ENCODE data around the gene SYTL3. TPM values are rescaled to one million over a fixed set of nuclear protein-coding genes. Genes with fewer than 3 reads are reported as not detected.

SYTL3 gene
- total and polyA plus RNA-seq, 2 of the 8 experiments (the other 6 are each of a cell fraction or from before 2014, with no cell fraction given): 0.27 to 0.99 TPM

DNA sequence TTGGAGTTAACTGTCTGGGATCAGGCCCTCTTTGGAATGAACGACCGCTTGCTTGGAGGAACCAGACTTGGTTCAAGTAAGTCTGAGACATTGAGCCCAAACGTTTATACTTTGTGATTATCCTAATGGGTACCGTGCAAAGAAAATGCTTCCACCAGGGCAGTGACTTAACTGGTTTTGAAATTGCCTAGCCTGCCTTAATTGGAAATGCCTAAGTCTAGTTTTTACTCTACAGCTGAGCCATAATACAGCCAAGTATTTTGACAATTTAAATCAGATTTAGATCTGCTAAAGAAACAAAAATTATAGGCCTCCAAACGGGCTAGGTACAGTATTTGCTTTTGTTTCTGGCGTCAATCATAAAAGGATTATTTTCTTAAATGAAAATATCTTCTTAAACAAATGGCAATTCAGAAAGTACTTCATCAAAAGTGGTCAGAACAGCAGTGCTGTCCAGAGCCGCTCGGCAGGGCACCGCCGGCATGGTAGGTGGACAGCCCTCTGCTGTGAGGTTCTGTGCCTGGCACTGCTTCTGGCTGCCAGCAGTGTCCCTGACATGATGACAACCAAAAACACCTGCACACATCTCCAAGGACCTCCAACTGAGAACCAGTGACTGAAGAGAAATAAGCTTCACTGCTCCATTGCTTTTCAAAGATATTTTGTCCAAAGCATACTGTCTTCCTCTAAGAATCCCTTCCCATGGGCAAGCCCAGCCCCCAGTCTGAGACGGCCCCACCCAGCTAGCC is 113.8 kb downstream of the SYTL3 start:
- H2BK15ac ChIP-seq (ENCODE audit: low read length): no peak overlapping the region
- H3K9me3 ChIP-seq (ENCODE audit: insufficient read depth in 2 of 2, low read depth in 1 of 2, low read length in 1 of 2): no peaks in the 10 kb centered on the region
- H4K91ac ChIP-seq (replicated peaks; ENCODE audit: insufficient read length, low read length): no peak overlapping the region
- no peak overlapping the region for H4K8ac ChIP-seq (ENCODE audit: extremely low read depth, insufficient read depth, low read length)
- 89% methylated on average over 11 of the region's 11 CpGs; no CpG with 5 or more reads in 1 of the 2 experiments for WGBS, 2 experiments (ENCODE audit: extremely low coverage in 1 of 2, insufficient coverage in 1 of 2, insufficient read length in 1 of 2, insufficient replicate concordance in 2 of 2, low coverage in 1 of 2, low lambda C conversion rate in 2 of 2, missing lambda C conversion rate in 1 of 2)
- H2BK5ac ChIP-seq (ENCODE audit: low read depth, low read length): no peak overlapping the region
- no peak overlapping the region for H4K5ac ChIP-seq (ENCODE audit: insufficient read length, low read depth, low read length)
- no peak overlapping the region for H2BK12ac ChIP-seq (ENCODE audit: low read depth, low read length)
- no peak overlapping the region for H3K23ac ChIP-seq (ENCODE audit: insufficient read length)
- peaks cover 21 to 42% (median 30%) of the 10 kb centered on the region in 4 experiments for H3K36me3 ChIP-seq (ENCODE audit: control insufficient read depth in 2 of 4, insufficient read depth in 4 of 4, low read length in 3 of 4)
- no peak overlapping the region for H3K4ac ChIP-seq (replicated peaks; ENCODE audit: insufficient read length, low read depth, low read length)
- H3K14ac ChIP-seq (ENCODE audit: insufficient read length): no peak overlapping the region
- no peaks in the 10 kb centered on the region for H3K79me2 ChIP-seq (ENCODE audit: control insufficient read depth in 1 of 2, insufficient read depth in 2 of 2, low read length in 2 of 2)
- H3K56ac ChIP-seq (replicated peaks; ENCODE audit: insufficient read length, low read depth, low read length): no peak overlapping the region
- H3K4me3 ChIP-seq (ENCODE audit: extremely low read depth in 1 of 4, insufficient read depth in 2 of 4, low read depth in 3 of 4, low read length in 4 of 4): no peak overlapping the region
- H2AFZ ChIP-seq (ENCODE audit: low read length): no peak overlapping the region
- H3K27ac ChIP-seq (ENCODE audit: low read depth, low read length): 0 out of 2 replicates have a peak overlapping the region, but pooled peaks have one; percentile 11
- no peak overlapping the region for H2AK5ac ChIP-seq (ENCODE audit: low read depth, low read length)
- no peaks in the 10 kb centered on the region for H3K79me1 ChIP-seq (ENCODE audit: low read depth, low read length)
- peaks cover 1 to 8% of the 10 kb centered on the region in 2 experiments for H4K20me1 ChIP-seq (replicated peaks in 1 of 2; ENCODE audit: control insufficient read depth in 1 of 2, insufficient read depth in 2 of 2, low read length in 2 of 2)
- no peak for DNase-seq (ENCODE audit: low read depth in 1 of 2, low spot score in 2 of 2)
- POLR2A ChIA-PET (ENCODE audit: partially characterized antibody): interaction anchor here (0.7 to 9.0 kb wide), 27 partner anchors 9 to 225 kb away, joined by 3 to 75 read pairs (median 6); partner anchors contain the start of genes DYNLT1 and EZR
- H2BK20ac ChIP-seq (ENCODE audit: low read length): no peak overlapping the region; the same call in 1 of the 2 replicates
- H3K18ac ChIP-seq (ENCODE audit: extremely low read depth, low read length): no peak overlapping the region
- FAIRE-seq: no peak
- H3K9ac ChIP-seq (replicated peaks in 1 of 4; ENCODE audit: extremely low read depth in 1 of 4, low read depth in 3 of 4, low read length in 3 of 4): no peak overlapping the region
- no peaks in the 10 kb centered on the region; the same call in 1 of the 2 replicates for H3K23me2 ChIP-seq (ENCODE audit: low read depth, low read length)
- no peaks in the 10 kb centered on the region for H3K27me3 ChIP-seq (replicated peaks in 1 of 4; ENCODE audit: control insufficient read depth in 3 of 4, extremely low read depth in 1 of 4, insufficient read depth in 3 of 4, low read length in 3 of 4)
- CTCF ChIA-PET (ENCODE audit: partially characterized antibody): interaction anchor here (0.9 to 2.7 kb wide), 12 partner anchors 10 to 339 kb away, joined by 3 to 9 read pairs (median 4); no protein-coding TSS in a partner anchor
- H2BK120ac ChIP-seq (replicated peaks; ENCODE audit: low read depth, low read length): no peak overlapping the region
- H3K4me1 ChIP-seq (replicated peaks in 1 of 4; ENCODE audit: control insufficient read depth in 3 of 4, insufficient read depth in 4 of 4, low read length in 3 of 4): peaks cover 0 to 11% (median 5%) of the 10 kb centered on the region in 4 experiments; a peak in 6 of 7 replicates
- TF ChIP-seq ZNF274 (IDR thresholded peaks at IDR 0.05; ENCODE audit: borderline replicate concordance, extremely low read depth, low read length) (no peak), POLR2AphosphoS5 (IDR thresholded peaks at IDR 0.05; ENCODE audit: low read depth, low read length) (0 out of 2 replicates have a peak, but pooled peaks have one; percentile 70), POLR2A (IDR thresholded peaks at IDR 0.05; ENCODE audit: control extremely low read depth in 1 of 2, low read depth in 2 of 2, low read length in 2 of 2) (peak; percentile 11 to 46; a peak in 1 of 3 replicates), RXRA (IDR thresholded peaks at IDR 0.05; ENCODE audit: insufficient read depth, low read depth, low read length) (no peak), RAD21 (IDR thresholded peaks at IDR 0.05 in 1 of 2, conservative IDR thresholded peaks at IDR 0.05 in 1 of 2; ENCODE audit: low read depth in 2 of 2, low read length in 2 of 2) (no peak)
- no peak overlapping the region for H3K4me2 ChIP-seq (ENCODE audit: insufficient read depth in 1 of 2, low read depth in 2 of 2, low read length in 2 of 2)
